Measurements from ENCODE around the gene TMEM41A.

The TMEM41A gene

GRCh38 chr3:185498503-185499396 is at the start of gene TMEM41A:
TSS of gene TMEM41A (minus strand) at chr3:185499035. CDS start at chr3:185498961, 74 bp downstream.
- DNase-seq (ENCODE audit: low read depth in 2 of 2), result peak; percentile 84 to 88

- DNase-seq (ENCODE audit: low read depth in 2 of 2), result no peak
Observed at GRCh38 chr3:185540695-185541094, 41.9 kb upstream of the TMEM41A start.

- DNase-seq (ENCODE audit: low read depth in 2 of 2), result no peak
Observed at GRCh38 chr3:185539934-185540333, 41.1 kb upstream of the TMEM41A start.

GRCh38 chr3:185537369-185537970 is 38.6 kb upstream of the TMEM41A start:
- no peak for DNase-seq (ENCODE audit: low read depth in 2 of 2)

- no peak for DNase-seq (ENCODE audit: low read depth in 2 of 2)
Observed at GRCh38 chr3:185534511-185534910, 35.7 kb upstream of the TMEM41A start.

GRCh38 chr3:185532901-185533300 is 34.1 kb upstream of the TMEM41A start:
- DNase-seq (ENCODE audit: low read depth in 2 of 2), result no peak

- no peak for DNase-seq (ENCODE audit: low read depth in 2 of 2)
Observed at GRCh38 chr3:185530856-185531255, 32.0 kb upstream of the TMEM41A start.

- DNase-seq (ENCODE audit: low read depth in 2 of 2), result no peak
Observed at GRCh38 chr3:185528532-185528931, 29.7 kb upstream of the TMEM41A start.

- DNase-seq (ENCODE audit: low read depth in 2 of 2), result no peak
Observed at GRCh38 chr3:185527364-185527763, 28.5 kb upstream of the TMEM41A start.

- no peak for DNase-seq (ENCODE audit: low read depth in 2 of 2)
Observed at GRCh38 chr3:185526349-185526951, 27.6 kb upstream of the TMEM41A start.

- DNase-seq (ENCODE audit: low read depth in 2 of 2), result no peak
Observed at GRCh38 chr3:185521349-185522138, 22.7 kb upstream of the TMEM41A start.

- DNase-seq (ENCODE audit: low read depth in 2 of 2), result no peak
Observed at GRCh38 chr3:185519021-185519420, 20.2 kb upstream of the TMEM41A start.

- DNase-seq (ENCODE audit: low read depth in 2 of 2), result no peak
Observed at GRCh38 chr3:185517387-185518130, 18.7 kb upstream of the TMEM41A start.

GRCh38 chr3:185511711-185512110 is 12.9 kb upstream of the TMEM41A start:
- DNase-seq (ENCODE audit: low read depth in 2 of 2), result no peak

- DNase-seq (ENCODE audit: low read depth in 2 of 2), result no peak
Observed at GRCh38 chr3:185508335-185508991, 9.6 kb upstream of the TMEM41A start.

- no peak for DNase-seq (ENCODE audit: low read depth in 2 of 2)
Observed at GRCh38 chr3:185507883-185508282, 9.0 kb upstream of the TMEM41A start.

- DNase-seq (ENCODE audit: low read depth in 2 of 2), result no peak
Observed at GRCh38 chr3:185504636-185505035, 5.8 kb upstream of the TMEM41A start.

GRCh38 chr3:185503521-185503920 is 4.7 kb upstream of the TMEM41A start:
- DNase-seq (ENCODE audit: low read depth in 2 of 2), result no peak

- DNase-seq (ENCODE audit: low read depth in 2 of 2), result no peak
Observed at GRCh38 chr3:185502987-185503386, 4.2 kb upstream of the TMEM41A start.

- no peak for DNase-seq (ENCODE audit: low read depth in 2 of 2)
Observed at GRCh38 chr3:185490241-185490640, 8.6 kb downstream of the TMEM41A start.

GRCh38 chr3:185489462-185489861 is 9.4 kb downstream of the TMEM41A start:
- no peak for DNase-seq (ENCODE audit: low read depth in 2 of 2)

All from stimulated activated CD4-positive, alpha-beta T cell treated with anti-CD3 and anti-CD28 coated beads, Interleukin-1b, Interleukin-23, amount 100 ng/mL, for 4 hours (primary cell).